Superior temporal gyrus (tissue), 1 donor: ENCODE data around the gene NPNT.

Source experiments
- DNase-seq: peaks from one replicate; pipeline ENCODE4 v3.0.0-alpha.2; 2016; ENCODE audit errors: extremely low spot score

The NPNT gene

GRCh38 chr4:105970371-105970770 lies 75.1 kb downstream of the NPNT start:
- DNase-seq: peak; percentile 52

GRCh38 chr4:105971036-105971435 lies 75.8 kb downstream of the NPNT start:
- DNase-seq: no peak

GRCh38 chr4:105972946-105973621 lies 77.8 kb downstream of the NPNT start:
- no peak for DNase-seq

- DNase-seq: no peak
Observed at GRCh38 chr4:105976915-105977314, 81.6 kb downstream of the NPNT start.

- no peak for DNase-seq
Observed at GRCh38 chr4:105978684-105979296, 83.5 kb downstream of the NPNT start.

- no peak for DNase-seq
Observed at GRCh38 chr4:105979506-105979905, 84.2 kb downstream of the NPNT start.

- DNase-seq: no peak
Observed at GRCh38 chr4:105988671-105989070, 93.4 kb downstream of the NPNT start.

- DNase-seq: no peak
Observed at GRCh38 chr4:105989485-105990242, 94.4 kb downstream of the NPNT start.

- DNase-seq: no peak
Observed at GRCh38 chr4:105990933-105991332, 95.7 kb downstream of the NPNT start.

GRCh38 chr4:105991726-105992125 lies 96.5 kb downstream of the NPNT start:
- no peak for DNase-seq

GRCh38 chr4:105992641-105993305 lies 97.5 kb downstream of the NPNT start:
- no peak for DNase-seq

GRCh38 chr4:105994061-105994460 lies 98.8 kb downstream of the NPNT start:
- no peak for DNase-seq

GRCh38 chr4:105994841-105995501 lies 99.7 kb downstream of the NPNT start:
- DNase-seq: no peak

- no peak for DNase-seq
Observed at GRCh38 chr4:105996845-105997244, 101.6 kb downstream of the NPNT start.

- DNase-seq: no peak
Observed at GRCh38 chr4:105998171-105999063, 103.1 kb downstream of the NPNT start.

- DNase-seq: no peak
Observed at GRCh38 chr4:106002994-106003393, 107.7 kb downstream of the NPNT start.

GRCh38 chr4:106010761-106011160 lies 115.5 kb downstream of the NPNT start:
- DNase-seq: no peak

- no peak for DNase-seq
Observed at GRCh38 chr4:106011387-106011786, 116.1 kb downstream of the NPNT start.

GRCh38 chr4:106017975-106018374 lies 122.7 kb downstream of the NPNT start:
- DNase-seq: no peak

GRCh38 chr4:106019771-106020170 lies 124.5 kb downstream of the NPNT start:
- no peak for DNase-seq
